Measurements from ENCODE around the gene JPT2.

DNA sequence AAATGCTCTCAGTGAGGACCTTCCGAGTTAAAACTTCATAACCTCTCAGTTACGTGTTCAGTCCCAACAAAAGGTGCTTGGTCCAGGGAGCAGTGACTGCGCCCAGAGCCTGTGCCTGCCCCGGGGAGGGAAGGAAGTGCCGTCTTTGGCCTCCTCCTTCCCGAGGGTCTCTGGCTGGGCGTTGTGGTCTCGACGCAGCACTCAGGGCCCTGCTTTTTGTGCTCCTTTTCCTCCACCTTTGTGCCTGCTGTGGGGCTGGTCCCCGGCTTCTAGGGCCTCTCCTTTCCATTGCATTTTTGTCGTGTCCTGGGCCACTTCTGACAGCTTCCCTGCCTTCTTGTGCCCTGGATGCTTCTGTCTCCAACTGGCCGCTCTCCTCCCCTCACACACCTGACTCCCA is 36.8 kb upstream of the JPT2 start:
- TF ChIP-seq, protein P1, sequence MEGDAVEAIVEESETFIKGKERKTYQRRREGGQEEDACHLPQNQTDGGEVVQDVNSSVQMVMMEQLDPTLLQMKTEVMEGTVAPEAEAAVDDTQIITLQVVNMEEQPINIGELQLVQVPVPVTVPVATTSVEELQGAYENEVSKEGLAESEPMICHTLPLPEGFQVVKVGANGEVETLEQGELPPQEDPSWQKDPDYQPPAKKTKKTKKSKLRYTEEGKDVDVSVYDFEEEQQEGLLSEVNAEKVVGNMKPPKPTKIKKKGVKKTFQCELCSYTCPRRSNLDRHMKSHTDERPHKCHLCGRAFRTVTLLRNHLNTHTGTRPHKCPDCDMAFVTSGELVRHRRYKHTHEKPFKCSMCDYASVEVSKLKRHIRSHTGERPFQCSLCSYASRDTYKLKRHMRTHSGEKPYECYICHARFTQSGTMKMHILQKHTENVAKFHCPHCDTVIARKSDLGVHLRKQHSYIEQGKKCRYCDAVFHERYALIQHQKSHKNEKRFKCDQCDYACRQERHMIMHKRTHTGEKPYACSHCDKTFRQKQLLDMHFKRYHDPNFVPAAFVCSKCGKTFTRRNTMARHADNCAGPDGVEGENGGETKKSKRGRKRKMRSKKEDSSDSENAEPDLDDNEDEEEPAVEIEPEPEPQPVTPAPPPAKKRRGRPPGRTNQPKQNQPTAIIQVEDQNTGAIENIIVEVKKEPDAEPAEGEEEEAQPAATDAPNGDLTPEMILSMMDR (IDR thresholded peaks at IDR 0.05), result no peak
- no peak for TF ChIP-seq POLR2A (IDR thresholded peaks at IDR 0.05)

Data from adrenal gland (tissue), 5 donors.